OCI-LY3 (cell line): ENCODE results near the gene CFP.

ENCODE experiments used
- H2AFZ ChIP-seq: fragments of 200-600, 300-600 bp; shearing (Covaris generic); 2 replicates; pipeline ENCODE4 v1.6.0; 2014; ENCODE audit warnings: antibody characterized with exemption, low read depth, low read length
- H3K27ac ChIP-seq: fragments of 200-600, 300-600 bp; sonication (generic); 2 replicates; pipeline ENCODE4 v1.5.1; 2014; ENCODE audit warnings: mild to moderate bottlenecking, low read length, moderate library complexity, mixed read lengths
- H3K27me3 ChIP-seq: fragments of 200-600, 300-600 bp; sonication (generic); 2 replicates; pipeline ENCODE4 v1.6.1; 2014; ENCODE audit warnings: low read depth, low read length, mixed read lengths
- H3K36me3 ChIP-seq: fragments of 200-600, 300-600 bp; sonication (generic); replicated peaks from 2 replicates; pipeline ENCODE3; 2014; ENCODE audit warnings: low read depth, low read length, mixed read lengths
- H3K4me1 ChIP-seq: fragments of 300-600, 200-600 bp; sonication (generic); 2 replicates; pipeline ENCODE4 v1.6.1; 2014; ENCODE audit warnings: low read length, mixed read lengths
- H3K4me2 ChIP-seq: fragments of 200-600, 300-600 bp; sonication (generic); 2 replicates; pipeline ENCODE4 v1.6.1; 2014; ENCODE audit warnings: low read length, mixed read lengths
- H3K4me3 ChIP-seq: fragments of 300-600, 200-600 bp; sonication (generic); 2 replicates; pipeline ENCODE4 v1.5.1; 2014; ENCODE audit warnings: antibody characterized with exemption, mild to moderate bottlenecking, low read length, moderate library complexity
- H3K79me2 ChIP-seq: fragments of 300-600, 200-600 bp; shearing (Covaris generic); 2 replicates; pipeline ENCODE4 v1.6.1; 2014; ENCODE audit warnings: mild to moderate bottlenecking, low read length, mixed read lengths
- H3K9ac ChIP-seq: fragments of 300-600, 200-600 bp; shearing (Covaris generic); 2 replicates; pipeline ENCODE4 v1.6.0; 2014; ENCODE audit warnings: mild to moderate bottlenecking, low read length, moderate library complexity
- H3K9me3 ChIP-seq: fragments of 200-600, 300-600 bp; shearing (Covaris generic); 2 replicates; pipeline ENCODE4 v1.6.1; 2014; ENCODE audit warnings: low read length, mixed read lengths; ENCODE audit not compliant: insufficient read depth
- H4K20me1 ChIP-seq: fragments of 200-600, 300-600 bp; sonication (generic); 2 replicates; pipeline ENCODE4 v1.6.1; 2016; ENCODE audit warnings: low read length, mixed read lengths; ENCODE audit not compliant: insufficient read depth
- EZH2phosphoT487 ChIP-seq: fragments of 200-600 bp; shearing (Covaris generic); IDR thresholded peaks from 2 replicates; pipeline ENCODE4 v1.6.1; 2018; ENCODE audit warnings: antibody characterized with exemption, mixed run types, low read depth
- TF ChIP-seq, protein P1 (sequence below): fragments of 200-600, 300-600 bp; sonication (generic); IDR thresholded peaks from 2 replicates; pipeline ENCODE4 v1.5.1; 2014; ENCODE audit warnings: antibody characterized with exemption, low read length, low read depth

The CFP gene

DNA sequence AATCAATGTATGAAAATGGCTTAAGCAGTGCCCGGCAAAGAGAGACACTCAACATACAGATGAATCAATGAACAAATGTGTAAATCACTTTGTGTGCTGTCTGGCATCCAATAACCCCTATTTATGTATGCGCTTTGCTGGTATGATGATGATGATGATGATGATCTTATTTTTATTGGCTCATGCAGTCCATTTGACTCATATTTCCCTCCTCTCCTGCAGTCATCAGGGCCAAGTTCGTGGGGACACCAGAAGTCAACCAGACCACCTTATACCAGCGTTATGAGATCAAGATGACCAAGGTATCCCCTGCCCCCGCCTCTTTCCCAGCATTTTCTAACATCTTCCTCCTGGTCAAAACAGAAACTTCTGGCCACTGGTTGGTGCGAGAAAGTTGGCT is 45.0 kb downstream of the CFP start:
- Histone ChIP-seq H3K36me3 (no peaks in the 10 kb centered on the region), H3K9ac (no peak overlapping the region), H2AFZ (no peak overlapping the region), H3K4me2 (no peak overlapping the region), H3K4me3 (no peak overlapping the region), H3K27ac (no peak overlapping the region), H3K27me3 (no peaks in the 10 kb centered on the region), H3K4me1 (peaks cover 14% of the 10 kb centered on the region), H3K9me3 (no peaks in the 10 kb centered on the region), H3K79me2 (no peaks in the 10 kb centered on the region), H4K20me1 (no peaks in the 10 kb centered on the region)
- no peak for TF ChIP-seq EZH2phosphoT487

DNA sequence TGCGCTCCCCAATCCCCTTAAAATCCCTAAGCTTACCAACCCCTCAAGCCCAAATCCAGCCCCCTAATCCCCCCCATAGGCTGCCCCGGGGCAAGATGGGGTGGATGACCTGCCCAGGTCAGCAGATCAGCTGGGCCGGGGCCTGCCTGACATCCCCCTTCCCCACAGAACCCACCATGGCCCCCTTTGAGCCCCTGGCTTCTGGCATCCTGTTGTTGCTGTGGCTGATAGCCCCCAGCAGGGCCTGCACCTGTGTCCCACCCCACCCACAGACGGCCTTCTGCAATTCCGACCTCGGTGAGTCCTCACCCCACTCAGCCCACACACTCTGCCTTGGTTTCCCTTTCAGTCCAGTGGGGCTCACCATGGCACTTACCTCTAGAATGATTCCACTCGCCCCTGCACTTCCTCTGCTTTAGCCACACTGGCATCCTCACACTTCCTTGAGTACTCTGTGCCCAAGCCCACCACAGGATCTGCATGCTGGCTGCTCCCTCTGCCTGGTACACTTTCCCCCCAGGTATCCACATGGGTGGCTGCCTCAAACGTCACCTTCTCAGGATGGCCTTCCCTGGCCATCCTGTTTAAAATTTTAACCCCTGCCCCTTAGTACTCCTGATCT is 46.4 kb downstream of the CFP start:
- H3K27ac ChIP-seq = no peak overlapping the region
- H3K79me2 ChIP-seq = no peaks in the 10 kb centered on the region
- no peaks in the 10 kb centered on the region for H3K36me3 ChIP-seq
- H2AFZ ChIP-seq = no peak overlapping the region
- no peaks in the 10 kb centered on the region for H3K9me3 ChIP-seq
- TF ChIP-seq, protein P1, sequence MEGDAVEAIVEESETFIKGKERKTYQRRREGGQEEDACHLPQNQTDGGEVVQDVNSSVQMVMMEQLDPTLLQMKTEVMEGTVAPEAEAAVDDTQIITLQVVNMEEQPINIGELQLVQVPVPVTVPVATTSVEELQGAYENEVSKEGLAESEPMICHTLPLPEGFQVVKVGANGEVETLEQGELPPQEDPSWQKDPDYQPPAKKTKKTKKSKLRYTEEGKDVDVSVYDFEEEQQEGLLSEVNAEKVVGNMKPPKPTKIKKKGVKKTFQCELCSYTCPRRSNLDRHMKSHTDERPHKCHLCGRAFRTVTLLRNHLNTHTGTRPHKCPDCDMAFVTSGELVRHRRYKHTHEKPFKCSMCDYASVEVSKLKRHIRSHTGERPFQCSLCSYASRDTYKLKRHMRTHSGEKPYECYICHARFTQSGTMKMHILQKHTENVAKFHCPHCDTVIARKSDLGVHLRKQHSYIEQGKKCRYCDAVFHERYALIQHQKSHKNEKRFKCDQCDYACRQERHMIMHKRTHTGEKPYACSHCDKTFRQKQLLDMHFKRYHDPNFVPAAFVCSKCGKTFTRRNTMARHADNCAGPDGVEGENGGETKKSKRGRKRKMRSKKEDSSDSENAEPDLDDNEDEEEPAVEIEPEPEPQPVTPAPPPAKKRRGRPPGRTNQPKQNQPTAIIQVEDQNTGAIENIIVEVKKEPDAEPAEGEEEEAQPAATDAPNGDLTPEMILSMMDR = no peak
- no peak for TF ChIP-seq EZH2phosphoT487
- H3K9ac ChIP-seq = no peak overlapping the region
- H3K4me2 ChIP-seq = no peak overlapping the region
- no peaks in the 10 kb centered on the region for H4K20me1 ChIP-seq
- H3K4me3 ChIP-seq = no peak overlapping the region
- H3K4me1 ChIP-seq = peaks cover 26% of the 10 kb centered on the region
- H3K27me3 ChIP-seq = no peaks in the 10 kb centered on the region

DNA sequence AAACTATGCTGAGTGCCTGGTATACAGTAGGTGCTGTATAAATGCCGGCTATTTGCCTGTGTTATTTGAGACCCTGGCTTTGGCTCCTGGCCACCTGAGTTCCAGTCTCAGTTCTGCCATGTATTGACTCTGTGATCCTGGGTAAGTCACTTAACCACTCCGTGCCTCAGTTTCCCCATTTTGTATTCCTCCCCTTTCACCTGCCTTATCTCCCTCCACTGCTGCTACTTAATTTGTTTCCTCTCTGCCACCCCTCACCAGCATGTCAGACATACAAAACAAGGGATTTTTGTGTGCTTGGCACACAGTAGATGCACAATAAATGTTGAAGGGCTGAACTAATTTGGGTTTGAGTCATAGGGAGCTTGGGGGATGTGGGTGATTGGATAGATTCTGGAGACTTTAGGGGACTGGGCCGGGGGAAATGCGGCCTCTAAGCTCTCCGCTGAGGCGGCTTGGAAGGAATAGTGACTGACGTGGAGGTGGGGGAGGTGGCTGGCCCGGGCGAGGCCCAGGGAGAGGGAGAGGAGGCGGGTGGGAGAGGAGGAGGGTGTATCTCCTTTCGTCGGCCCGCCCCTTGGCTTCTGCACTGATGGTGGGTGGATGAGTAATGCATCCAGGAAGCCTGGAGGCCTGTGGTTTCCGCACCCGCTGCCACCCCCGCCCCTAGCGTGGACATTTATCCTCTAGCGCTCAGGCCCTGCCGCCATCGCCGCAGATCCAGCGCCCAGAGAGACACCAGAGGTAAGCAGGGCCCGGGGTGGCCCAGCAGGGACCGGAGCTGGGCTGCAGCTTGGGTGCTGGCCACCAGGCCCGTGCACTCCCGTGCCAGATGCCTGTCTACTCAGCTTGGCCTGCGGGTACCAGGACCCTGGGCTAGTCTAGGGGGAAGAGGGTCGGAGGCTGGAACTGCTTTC is 47.7 kb downstream of the CFP start, which contains the start of gene TIMP1:
TIMP1 (plus strand) TSS at position 706 of the 917 bp plus-strand sequence. CDS start 980 bp downstream, outside the sequence.
- peak within 1 kb of the TSS; percentile 64 for H3K4me3 ChIP-seq
- no peaks in the 10 kb centered on the region for H4K20me1 ChIP-seq
- TF ChIP-seq, protein P1 = no peak
- TF ChIP-seq EZH2phosphoT487 = no peak
- H3K4me1 ChIP-seq = peaks cover 31% of the 10 kb centered on the region
- H3K9me3 ChIP-seq = no peaks in the 10 kb centered on the region
- peak within 1 kb of the TSS; percentile 43; the same call in 1 of the 2 replicates for H3K9ac ChIP-seq
- H3K4me2 ChIP-seq = peak within 1 kb of the TSS; percentile 69
- H3K36me3 ChIP-seq = no peaks in the 10 kb centered on the region
- H3K27ac ChIP-seq = no peak within 1 kb of the TSS
- no peaks in the 10 kb centered on the region for H3K79me2 ChIP-seq
- no peaks in the 10 kb centered on the region for H3K27me3 ChIP-seq
- H2AFZ ChIP-seq = peak within 1 kb of the TSS; percentile 74

- Histone ChIP-seq H4K20me1 (no peaks in the 10 kb centered on the region), H3K4me2 (peak overlapping the region; percentile 84), H3K27ac (peak overlapping the region; percentile 15), H3K9ac (peak overlapping the region; percentile 34; the same call in 1 of the 2 replicates), H3K79me2 (no peaks in the 10 kb centered on the region), H3K27me3 (no peaks in the 10 kb centered on the region), H3K36me3 (no peaks in the 10 kb centered on the region), H3K4me1 (peaks cover 31% of the 10 kb centered on the region), H3K9me3 (no peaks in the 10 kb centered on the region), H3K4me3 (peak overlapping the region; percentile 58), H2AFZ (no peak overlapping the region; the same call in 1 of the 2 replicates)
- TF ChIP-seq, protein P1 = no peak
- no peak for TF ChIP-seq EZH2phosphoT487
Observed at GRCh38 chrX:47579537-47579936, 50.2 kb downstream of the CFP start.
